SK-N-SH (cell line): ENCODE results near the gene FOXR1. TPM values are rescaled to one million over a fixed set of nuclear protein-coding genes. Genes with fewer than 3 reads are reported as not detected.

Source experiments
- CTCF ChIA-PET: fragments of 300-600, 350-600 bp; formaldehyde crosslinking; extraction: SDS; loops from one replicate; lab custom pipeline; 2021; lab: Yijun Ruan, JAX
- POLR2A ChIA-PET: fragments of 350-600 bp; sonication (Branson Sonifier 250); formaldehyde crosslinking; extraction: SDS; loops from one replicate; lab custom pipeline; 2020; ENCODE audit warnings: antibody characterized with exemption, inconsistent platforms; lab: Yijun Ruan, JAX
- DNase-seq: peaks from one replicate; pipeline ENCODE4 v3.0.0; 2012
- H2AFZ ChIP-seq: fragments of 200-600 bp; sonication (generic); 2 replicates; pipeline ENCODE4 v1.8.1; 2016; ENCODE audit warnings: antibody characterized with exemption, mild to moderate bottlenecking, low read depth
- H3F3A ChIP-seq: fragments of 200-600 bp; sonication (generic); replicated peaks from 2 replicates; pipeline ENCODE3; 2016; ENCODE audit warnings: antibody characterized with exemption, mild to moderate bottlenecking; ENCODE audit not compliant: insufficient read depth
- H3K27ac ChIP-seq, 2 experiments: fragments of 200-500 bp in 1 of 2; fragments of 200-600 bp in 1 of 2; sonication (Bioruptor generic) in 1 of 2; sonication (generic), shearing (Covaris generic) in 1 of 2; 2 replicates each; pipeline versions ENCODE4 v1.5.1 to v1.6.1; 2014 to 2016; ENCODE audit warnings: low read depth in 2 of 2, inconsistent platforms in 1 of 2, low read length in 1 of 2, mild to moderate bottlenecking in 1 of 2, mixed read lengths in 1 of 2
- H3K27me3 ChIP-seq: fragments of 200-600 bp; sonication (generic), shearing (Covaris generic); 2 replicates; pipeline ENCODE4 v1.6.1; 2016; ENCODE audit warnings: mixed run types; ENCODE audit not compliant: insufficient read depth
- H3K36me3 ChIP-seq, 2 experiments: fragments of 200-500 bp in 1 of 2; fragments of 200-600 bp in 1 of 2; sonication (Bioruptor generic) in 1 of 2; sonication (generic) in 1 of 2; replicated peaks in 1 of 2; 2 replicates each; pipeline versions ENCODE3 to v1.5.1; 2014 to 2016; ENCODE audit warnings: low read length in 1 of 2, mild to moderate bottlenecking in 1 of 2; ENCODE audit not compliant: insufficient read depth in 2 of 2, control insufficient read depth in 1 of 2
- H3K4me1 ChIP-seq, 2 experiments: fragments of 200-500 bp in 1 of 2; fragments of 200-600 bp in 1 of 2; sonication (Bioruptor generic) in 1 of 2; sonication (generic), shearing (Covaris generic) in 1 of 2; 2 replicates each; pipeline versions ENCODE4 v1.5.1 to v1.6.1; 2014 to 2016; ENCODE audit warnings: low read depth in 1 of 2, low read length in 1 of 2, mixed run types in 1 of 2; ENCODE audit not compliant: insufficient read depth in 2 of 2, control insufficient read depth in 1 of 2
- H3K4me2 ChIP-seq: fragments of 200-600 bp; sonication (generic), shearing (Covaris generic); 2 replicates; pipeline ENCODE4 v1.6.1; 2017; ENCODE audit warnings: mixed run types
- H3K4me3 ChIP-seq, 2 experiments: fragments of 200-500 bp in 1 of 2; fragments of 200-600 bp in 1 of 2; sonication (Bioruptor generic) in 1 of 2; sonication (generic), shearing (Covaris generic) in 1 of 2; 2 replicates each; pipeline versions ENCODE4 v1.5.1 to v1.8.1; 2014 to 2016; ENCODE audit warnings: low read depth in 2 of 2, inconsistent platforms in 1 of 2, low read length in 1 of 2, mild to moderate bottlenecking in 1 of 2, mixed read lengths in 1 of 2, moderate library complexity in 1 of 2
- H3K79me2 ChIP-seq: fragments of 200-600 bp; sonication (generic); 2 replicates; pipeline ENCODE4 v1.8.1; 2017; ENCODE audit warnings: mild to moderate bottlenecking; ENCODE audit not compliant: insufficient read depth
- H3K9ac ChIP-seq: fragments of 200-600 bp; sonication (generic); 2 replicates; pipeline ENCODE4 v1.6.1; 2017; ENCODE audit warnings: mixed run types
- H3K9me2 ChIP-seq: fragments of 200-600 bp; sonication (generic); 2 replicates; pipeline ENCODE4 v1.6.1; 2017; ENCODE audit warnings: mixed run types
- H3K9me3 ChIP-seq: fragments of 200-600 bp; sonication (generic); 2 replicates; pipeline ENCODE4 v1.6.1; 2017; ENCODE audit warnings: mixed run types, mild to moderate bottlenecking, moderate library complexity
- H4K20me1 ChIP-seq: fragments of 200-600 bp; sonication (generic); 2 replicates; pipeline ENCODE4 v1.6.1; 2017; ENCODE audit warnings: mild to moderate bottlenecking, mixed run types; ENCODE audit not compliant: insufficient read depth
- ELF1 ChIP-seq: IDR thresholded peaks from 2 replicates; pipeline ENCODE4 v1.4.0; 2012
- EP300 ChIP-seq, 2 experiments: IDR thresholded peaks; 2 replicates each; pipeline versions ENCODE4 v1.4.0 to v1.6.1; 2012; ENCODE audit warnings: borderline replicate concordance in 1 of 2, low read depth in 1 of 2, low read length in 1 of 2
- EZH2phosphoT487 ChIP-seq: fragments of 200-600 bp; sonication (generic); IDR thresholded peaks from 2 replicates; pipeline ENCODE4 v1.6.1; 2017; ENCODE audit warnings: low read depth, mixed run types, mild to moderate bottlenecking, antibody characterized with exemption, moderate library complexity, borderline replicate concordance
- FOSL2 ChIP-seq: IDR thresholded peaks from 2 replicates; pipeline ENCODE4 v1.4.0; 2012; ENCODE audit warnings: low read depth, mild to moderate bottlenecking, moderate library complexity, borderline replicate concordance
- FOXJ3 ChIP-seq: sonication (generic); formaldehyde crosslinking; IDR thresholded peaks from 2 replicates; pipeline ENCODE4 v1.5.1; 2020; ENCODE audit warnings: mild to moderate bottlenecking, missing genetic modification reagents
- FOXM1 ChIP-seq: IDR thresholded peaks from 2 replicates; pipeline ENCODE4 v1.4.0; 2012; ENCODE audit warnings: low read depth, mild to moderate bottlenecking
- JUND ChIP-seq: IDR thresholded peaks from 2 replicates; pipeline ENCODE4 v1.4.0; 2012
- MXI1 ChIP-seq: IDR thresholded peaks from 2 replicates; pipeline ENCODE4 v1.6.1; 2012; ENCODE audit warnings: mild to moderate bottlenecking, low read depth, low read length, improper control_type of control experiment
- NFIC ChIP-seq: IDR thresholded peaks from 2 replicates; pipeline ENCODE4 v1.4.0; 2012; ENCODE audit warnings: borderline replicate concordance
- POLR2AphosphoS5 ChIP-seq: IDR thresholded peaks from 2 replicates; pipeline ENCODE4 v1.6.1; 2012; ENCODE audit warnings: low read depth, low read length
- RAD21 ChIP-seq: IDR thresholded peaks from 2 replicates; pipeline ENCODE4 v1.6.1; 2012; ENCODE audit warnings: mild to moderate bottlenecking, low read length
- RFX5 ChIP-seq: IDR thresholded peaks from 2 replicates; pipeline ENCODE4 v1.6.1; 2012; ENCODE audit warnings: mild to moderate bottlenecking, improper control_type of control experiment, low read length
- RXRA ChIP-seq: IDR thresholded peaks from 2 replicates; pipeline ENCODE4 v1.4.0; 2012; ENCODE audit warnings: low read depth, mild to moderate bottlenecking, borderline replicate concordance
- SIN3A ChIP-seq: IDR thresholded peaks from 2 replicates; pipeline ENCODE4 v1.6.1; 2012; ENCODE audit warnings: low read depth, mild to moderate bottlenecking, low read length, moderate library complexity, borderline replicate concordance
- TCF12 ChIP-seq: IDR thresholded peaks from 2 replicates; pipeline ENCODE4 v1.4.0; 2012
- TEAD4 ChIP-seq: IDR thresholded peaks from 2 replicates; pipeline ENCODE4 v1.4.0; 2012; ENCODE audit warnings: mild to moderate bottlenecking, borderline replicate concordance; ENCODE audit not compliant: insufficient read depth
- YY1 ChIP-seq: IDR thresholded peaks from 2 replicates; pipeline ENCODE4 v1.4.0; 2012; ENCODE audit warnings: low read depth, mild to moderate bottlenecking
- WGBS: methylation state at CpG from one replicate; pipeline ENCODE4 v1.1.6; 2017; ENCODE audit warnings: low lambda C conversion rate; 5-methylcytosine and 5-hydroxymethylcytosine counted together
- polyA plus RNA-seq, 3 experiments: library from polyadenylated mRNA; depleted of rRNA; stranded (reverse); fragments of >200 nt; gene quantifications; 2 replicates each; pipeline ENCODE4 v1.2.3, GENCODE V29; 2012
- TF ChIP-seq, protein P1 (sequence below): IDR thresholded peaks from 2 replicates; pipeline ENCODE4 v1.4.0; 2012; ENCODE audit warnings: low read depth
- TF ChIP-seq, protein P2 (sequence below): IDR thresholded peaks from 2 replicates; pipeline ENCODE4; 2012
- TF ChIP-seq, protein P3 (sequence below): fragments of 150-350 bp; IDR thresholded peaks from 2 replicates; pipeline ENCODE4 v1.6.1; 2016; ENCODE audit warnings: mild to moderate bottlenecking, low read depth, low read length
- TF ChIP-seq, protein P4 (sequence below): IDR thresholded peaks from 2 replicates; pipeline ENCODE4 v1.6.1; 2012; ENCODE audit warnings: mild to moderate bottlenecking, low read depth, low read length, moderate library complexity

FOXR1 gene
- polyA plus RNA-seq, 1 of the 3 experiments (the other 2 are of a cell fraction): not detected

DNA sequence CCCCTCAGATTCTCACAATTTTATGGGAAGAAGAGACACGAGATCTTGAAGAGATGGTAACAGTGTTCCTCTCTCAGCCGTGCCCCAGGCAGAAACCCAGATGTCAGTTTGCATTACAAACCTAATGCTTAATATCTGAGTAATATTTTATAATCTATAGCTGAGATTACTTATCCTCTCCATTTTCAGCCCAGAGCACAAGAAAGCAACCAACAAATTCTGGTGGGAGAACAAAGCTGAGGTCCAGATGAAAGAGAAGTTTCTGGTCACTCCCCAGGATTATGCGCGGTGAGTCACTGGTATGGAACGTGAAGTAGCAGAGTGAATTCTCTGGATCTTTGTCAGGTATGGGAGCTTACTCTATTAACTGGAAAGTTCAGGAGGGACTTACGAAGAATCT is 27.3 kb downstream of the FOXR1 start:
- Histone ChIP-seq H3K9me3 (no peaks in the 10 kb centered on the region), H3K36me3 (peaks cover 3 to 39% of the 10 kb centered on the region in 2 experiments), H3K4me1 (peaks cover 5 to 16% of the 10 kb centered on the region in 2 experiments; a peak in 3 of 4 replicates), H3K4me3 (peak overlapping the region; percentile 77 to 97), H3K9me2 (no peaks in the 10 kb centered on the region), H3K9ac (peak overlapping the region; percentile 78), H2AFZ (0 out of 2 replicates have a peak overlapping the region, but pooled peaks have one; percentile 99), H3K4me2 (peak overlapping the region; percentile 98), H3F3A (peaks cover 23% of the 10 kb centered on the region), H4K20me1 (no peaks in the 10 kb centered on the region), H3K27me3 (no peaks in the 10 kb centered on the region), H3K27ac (peak overlapping the region; percentile 53 to 69), H3K79me2 (peaks cover 58% of the 10 kb centered on the region)
- ChIA-PET CTCF (interaction anchor here (4.1 kb wide), 1 partner anchor 41 kb away, joined by 13 read pairs; the partner anchor contains the start of gene UPK2), POLR2A (no interaction called here)
- no peak for DNase-seq
- TF ChIP-seq POLR2AphosphoS5 (0 out of 2 replicates have a peak, but pooled peaks have one; percentile 11), RAD21 (no peak), RFX5 (no peak), FOSL2 (peak; percentile 78), SIN3A (0 out of 2 replicates have a peak, but pooled peaks have one; percentile 24), FOXJ3 (no peak), EP300 (IDR thresholded peaks at IDR 0.05; ENCODE audit: borderline replicate concordance in 1 of 2, low read depth in 1 of 2, low read length in 1 of 2) (no peak), YY1 (no peak), JUND (peak; percentile 65), TCF12 (0 out of 2 replicates have a peak, but pooled peaks have one; percentile 23), ELF1 (no peak)
- TF ChIP-seq, protein P1, sequence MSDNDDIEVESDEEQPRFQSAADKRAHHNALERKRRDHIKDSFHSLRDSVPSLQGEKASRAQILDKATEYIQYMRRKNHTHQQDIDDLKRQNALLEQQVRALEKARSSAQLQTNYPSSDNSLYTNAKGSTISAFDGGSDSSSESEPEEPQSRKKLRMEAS: no peak
- TF ChIP-seq, protein P2, sequence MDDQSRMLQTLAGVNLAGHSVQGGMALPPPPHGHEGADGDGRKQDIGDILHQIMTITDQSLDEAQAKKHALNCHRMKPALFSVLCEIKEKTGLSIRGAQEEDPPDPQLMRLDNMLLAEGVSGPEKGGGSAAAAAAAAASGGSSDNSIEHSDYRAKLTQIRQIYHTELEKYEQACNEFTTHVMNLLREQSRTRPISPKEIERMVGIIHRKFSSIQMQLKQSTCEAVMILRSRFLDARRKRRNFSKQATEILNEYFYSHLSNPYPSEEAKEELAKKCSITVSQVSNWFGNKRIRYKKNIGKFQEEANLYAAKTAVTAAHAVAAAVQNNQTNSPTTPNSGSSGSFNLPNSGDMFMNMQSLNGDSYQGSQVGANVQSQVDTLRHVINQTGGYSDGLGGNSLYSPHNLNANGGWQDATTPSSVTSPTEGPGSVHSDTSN: peak; percentile 47; the same call in 1 of the 2 replicates
- WGBS: 23% methylated on average over 6 of the region's 6 CpGs

DNA sequence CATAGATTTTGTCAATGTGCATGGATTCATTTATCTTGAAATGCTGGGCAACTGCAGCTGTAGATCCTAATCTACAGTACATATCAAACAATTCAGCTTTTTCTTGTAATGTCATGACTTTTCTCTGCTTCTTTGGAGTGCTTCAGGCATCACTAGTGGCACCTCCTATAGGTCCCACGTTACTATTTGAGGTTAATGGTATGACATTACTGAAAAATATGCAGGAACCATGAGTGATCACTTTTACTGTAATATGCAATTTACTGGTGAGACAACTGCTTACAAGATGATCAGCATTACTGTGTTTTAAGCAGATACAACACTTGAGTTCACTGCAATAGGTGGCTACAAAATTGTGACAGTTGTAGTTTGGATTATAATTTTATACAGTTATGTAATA is 29.3 kb downstream of the FOXR1 start:
- ChIA-PET POLR2A (interaction anchor here (1.1 kb wide), 1 partner anchor 56 kb away, joined by 3 read pairs; no protein-coding TSS in a partner anchor), CTCF (interaction anchor here (0.6 to 4.1 kb wide), 2 partner anchors 43 to 126 kb away, joined by 3 to 13 read pairs; partner anchors contain the start of gene UPK2)
- Histone ChIP-seq H3K4me3 (no peak overlapping the region), H3K36me3 (peaks cover 3 to 54% of the 10 kb centered on the region in 2 experiments), H3K9ac (no peak overlapping the region), H3K79me2 (peaks cover 58% of the 10 kb centered on the region), H3K4me1 (peaks cover 5 to 16% of the 10 kb centered on the region in 2 experiments; a peak in 3 of 4 replicates), H2AFZ (no peak overlapping the region), H3F3A (peaks cover 23% of the 10 kb centered on the region), H3K27me3 (no peaks in the 10 kb centered on the region), H4K20me1 (no peaks in the 10 kb centered on the region), H3K9me3 (no peaks in the 10 kb centered on the region), H3K4me2 (no peak overlapping the region; the same call in 1 of the 2 replicates), H3K27ac (0 out of 4 replicates have a peak overlapping the region, but pooled peaks of 1 of the 2 experiments have one; percentile 69), H3K9me2 (no peaks in the 10 kb centered on the region)
- no peak for DNase-seq
- 13% methylated on average over 1 of the region's 1 CpG for WGBS
- TF ChIP-seq FOXM1: no peak
- no peak for TF ChIP-seq RFX5
- TF ChIP-seq FOXJ3: no peak
- no peak for TF ChIP-seq POLR2AphosphoS5
- TF ChIP-seq, protein P3, sequence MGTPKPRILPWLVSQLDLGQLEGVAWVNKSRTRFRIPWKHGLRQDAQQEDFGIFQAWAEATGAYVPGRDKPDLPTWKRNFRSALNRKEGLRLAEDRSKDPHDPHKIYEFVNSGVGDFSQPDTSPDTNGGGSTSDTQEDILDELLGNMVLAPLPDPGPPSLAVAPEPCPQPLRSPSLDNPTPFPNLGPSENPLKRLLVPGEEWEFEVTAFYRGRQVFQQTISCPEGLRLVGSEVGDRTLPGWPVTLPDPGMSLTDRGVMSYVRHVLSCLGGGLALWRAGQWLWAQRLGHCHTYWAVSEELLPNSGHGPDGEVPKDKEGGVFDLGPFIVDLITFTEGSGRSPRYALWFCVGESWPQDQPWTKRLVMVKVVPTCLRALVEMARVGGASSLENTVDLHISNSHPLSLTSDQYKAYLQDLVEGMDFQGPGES: no peak
- TF ChIP-seq RXRA: no peak
- TF ChIP-seq MXI1: no peak
- TF ChIP-seq NFIC: no peak
- no peak for TF ChIP-seq TEAD4
- no peak for TF ChIP-seq TCF12
- TF ChIP-seq YY1: no peak
- no peak for TF ChIP-seq EZH2phosphoT487
- TF ChIP-seq, protein P4, sequence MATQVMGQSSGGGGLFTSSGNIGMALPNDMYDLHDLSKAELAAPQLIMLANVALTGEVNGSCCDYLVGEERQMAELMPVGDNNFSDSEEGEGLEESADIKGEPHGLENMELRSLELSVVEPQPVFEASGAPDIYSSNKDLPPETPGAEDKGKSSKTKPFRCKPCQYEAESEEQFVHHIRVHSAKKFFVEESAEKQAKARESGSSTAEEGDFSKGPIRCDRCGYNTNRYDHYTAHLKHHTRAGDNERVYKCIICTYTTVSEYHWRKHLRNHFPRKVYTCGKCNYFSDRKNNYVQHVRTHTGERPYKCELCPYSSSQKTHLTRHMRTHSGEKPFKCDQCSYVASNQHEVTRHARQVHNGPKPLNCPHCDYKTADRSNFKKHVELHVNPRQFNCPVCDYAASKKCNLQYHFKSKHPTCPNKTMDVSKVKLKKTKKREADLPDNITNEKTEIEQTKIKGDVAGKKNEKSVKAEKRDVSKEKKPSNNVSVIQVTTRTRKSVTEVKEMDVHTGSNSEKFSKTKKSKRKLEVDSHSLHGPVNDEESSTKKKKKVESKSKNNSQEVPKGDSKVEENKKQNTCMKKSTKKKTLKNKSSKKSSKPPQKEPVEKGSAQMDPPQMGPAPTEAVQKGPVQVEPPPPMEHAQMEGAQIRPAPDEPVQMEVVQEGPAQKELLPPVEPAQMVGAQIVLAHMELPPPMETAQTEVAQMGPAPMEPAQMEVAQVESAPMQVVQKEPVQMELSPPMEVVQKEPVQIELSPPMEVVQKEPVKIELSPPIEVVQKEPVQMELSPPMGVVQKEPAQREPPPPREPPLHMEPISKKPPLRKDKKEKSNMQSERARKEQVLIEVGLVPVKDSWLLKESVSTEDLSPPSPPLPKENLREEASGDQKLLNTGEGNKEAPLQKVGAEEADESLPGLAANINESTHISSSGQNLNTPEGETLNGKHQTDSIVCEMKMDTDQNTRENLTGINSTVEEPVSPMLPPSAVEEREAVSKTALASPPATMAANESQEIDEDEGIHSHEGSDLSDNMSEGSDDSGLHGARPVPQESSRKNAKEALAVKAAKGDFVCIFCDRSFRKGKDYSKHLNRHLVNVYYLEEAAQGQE: no peak
